Neural cell (in vitro differentiated cells): ENCODE measurements around the gene SLC28A3. TPM values are rescaled to one million over a fixed set of nuclear protein-coding genes. Genes with fewer than 3 reads are reported as not detected.

ENCODE experiments used
- H2AFZ ChIP-seq: fragments of 200-600, 300-800 bp; sonication (generic), shearing (Covaris generic); 2 replicates; pipeline ENCODE4 v1.6.0; 2014; ENCODE audit warnings: low read depth, mild to moderate bottlenecking, antibody characterized with exemption, low read length, moderate library complexity
- H3F3A ChIP-seq: fragments of 200-600 bp; shearing (Covaris generic); 2 replicates; pipeline ENCODE4 v1.6.1; 2016; ENCODE audit warnings: mild to moderate bottlenecking, moderate library complexity, mixed read lengths, antibody characterized with exemption, low read length; ENCODE audit not compliant: insufficient read depth, poor library complexity, severe bottlenecking
- H3K27ac ChIP-seq: fragments of 200-600, 300-800 bp; sonication (generic), shearing (Covaris generic); 2 replicates; pipeline ENCODE4 v1.5.1; 2014; ENCODE audit warnings: mild to moderate bottlenecking, low read length, moderate library complexity
- H3K27me3 ChIP-seq: fragments of 300-800, 200-600 bp; sonication (generic), shearing (Covaris generic); 2 replicates; pipeline ENCODE4 v1.6.0; 2014; ENCODE audit warnings: mild to moderate bottlenecking, low read depth, low read length, moderate library complexity; ENCODE audit not compliant: insufficient read depth
- H3K36me3 ChIP-seq: fragments of 300-800, 200-600 bp; sonication (generic), shearing (Covaris generic); 2 replicates; pipeline ENCODE4 v1.5.1; 2014; ENCODE audit warnings: mild to moderate bottlenecking, antibody characterized with exemption, low read length, moderate library complexity; ENCODE audit not compliant: insufficient read depth
- H3K4me2 ChIP-seq: fragments of 300-800, 200-600 bp; sonication (generic), shearing (Covaris generic); 2 replicates; pipeline ENCODE4 v1.6.0; 2014; ENCODE audit warnings: mild to moderate bottlenecking, low read length
- H3K4me3 ChIP-seq: fragments of 300-800, 200-600 bp; sonication (generic), shearing (Covaris generic); 2 replicates; pipeline ENCODE4 v1.5.1; 2014; ENCODE audit warnings: mild to moderate bottlenecking, low read length, moderate library complexity
- H3K79me2 ChIP-seq: fragments of 200-600 bp; shearing (Covaris generic); replicated peaks from 2 replicates; pipeline ENCODE4 v1.6.0; 2014; ENCODE audit warnings: mild to moderate bottlenecking, low read length, moderate library complexity; ENCODE audit not compliant: insufficient read depth
- H3K9ac ChIP-seq: fragments of 300-800, 200-600 bp; sonication (generic), shearing (Covaris generic); 2 replicates; pipeline ENCODE4 v1.6.1; 2016; ENCODE audit warnings: mild to moderate bottlenecking, low read length, mixed read lengths
- H3K9me2 ChIP-seq: fragments of 200-600 bp; shearing (Covaris generic); 2 replicates; pipeline ENCODE4 v1.6.1; 2016; ENCODE audit warnings: mild to moderate bottlenecking, low read length, mixed read lengths; ENCODE audit not compliant: insufficient read depth
- H3K9me3 ChIP-seq: fragments of 200-600, 300-800 bp; sonication (generic), shearing (Covaris generic); 2 replicates; pipeline ENCODE4 v1.6.1; 2016; ENCODE audit warnings: mild to moderate bottlenecking, mixed run types, low read length, moderate library complexity, mixed read lengths
- H4K20me1 ChIP-seq: fragments of 200-600 bp; shearing (Covaris generic); 2 replicates; pipeline ENCODE4 v1.6.1; 2016; ENCODE audit warnings: mild to moderate bottlenecking, mixed run types; ENCODE audit not compliant: insufficient read depth
- EP300 ChIP-seq: fragments of 450-650 bp; conservative IDR thresholded peaks from 2 replicates; pipeline ENCODE4 v1.6.1; 2014; ENCODE audit warnings: antibody characterized with exemption, mild to moderate bottlenecking, moderate library complexity; ENCODE audit not compliant: poor library complexity, severe bottlenecking
- EZH2 ChIP-seq: fragments of 200-600, 300-800 bp; shearing (Covaris generic), sonication (generic); IDR thresholded peaks from 2 replicates; pipeline ENCODE4 v1.6.1; 2014; ENCODE audit warnings: antibody characterized with exemption, low read length, borderline replicate concordance, mild to moderate bottlenecking; ENCODE audit not compliant: insufficient read depth, poor library complexity, severe bottlenecking
- MXI1 ChIP-seq: fragments of 450-650 bp; conservative IDR thresholded peaks from 2 replicates; pipeline ENCODE4 v1.6.1; 2014; ENCODE audit warnings: antibody characterized with exemption, mild to moderate bottlenecking; ENCODE audit not compliant: poor library complexity, severe bottlenecking
- POLR2AphosphoS5 ChIP-seq: IDR thresholded peaks from 2 replicates; pipeline ENCODE4 v1.6.1; 2012
- RAD21 ChIP-seq: fragments of 450-650 bp; conservative IDR thresholded peaks from 2 replicates; pipeline ENCODE4 v1.6.1; 2014; ENCODE audit warnings: antibody characterized with exemption, mild to moderate bottlenecking, moderate library complexity
- SMC3 ChIP-seq: fragments of 450-650 bp; conservative IDR thresholded peaks from 2 replicates; pipeline ENCODE4 v1.6.1; 2014; ENCODE audit warnings: antibody characterized with exemption, mild to moderate bottlenecking, moderate library complexity; ENCODE audit not compliant: poor library complexity
- TAF1 ChIP-seq: IDR thresholded peaks from 2 replicates; pipeline ENCODE4 v1.6.1; 2012; ENCODE audit warnings: low read depth
- polyA plus RNA-seq: library from polyadenylated mRNA; depleted of rRNA; stranded (reverse); fragments of >200 nt; gene quantifications from 2 replicates; pipeline ENCODE4 v1.2.3, GENCODE V29; 2014
- TF ChIP-seq, protein P1 (sequence below): fragments of 450-650 bp; IDR thresholded peaks from 2 replicates; pipeline ENCODE4 v1.5.1; 2014; ENCODE audit warnings: antibody characterized with exemption, mild to moderate bottlenecking, moderate library complexity; ENCODE audit not compliant: poor library complexity, severe bottlenecking
- TF ChIP-seq, protein P2 (sequence below): IDR thresholded peaks from 2 replicates; pipeline ENCODE4 v1.6.1; 2012; ENCODE audit warnings: borderline replicate concordance

Gene SLC28A3
- polyA plus RNA-seq, 1 donor from 2014 or later: not detected

DNA sequence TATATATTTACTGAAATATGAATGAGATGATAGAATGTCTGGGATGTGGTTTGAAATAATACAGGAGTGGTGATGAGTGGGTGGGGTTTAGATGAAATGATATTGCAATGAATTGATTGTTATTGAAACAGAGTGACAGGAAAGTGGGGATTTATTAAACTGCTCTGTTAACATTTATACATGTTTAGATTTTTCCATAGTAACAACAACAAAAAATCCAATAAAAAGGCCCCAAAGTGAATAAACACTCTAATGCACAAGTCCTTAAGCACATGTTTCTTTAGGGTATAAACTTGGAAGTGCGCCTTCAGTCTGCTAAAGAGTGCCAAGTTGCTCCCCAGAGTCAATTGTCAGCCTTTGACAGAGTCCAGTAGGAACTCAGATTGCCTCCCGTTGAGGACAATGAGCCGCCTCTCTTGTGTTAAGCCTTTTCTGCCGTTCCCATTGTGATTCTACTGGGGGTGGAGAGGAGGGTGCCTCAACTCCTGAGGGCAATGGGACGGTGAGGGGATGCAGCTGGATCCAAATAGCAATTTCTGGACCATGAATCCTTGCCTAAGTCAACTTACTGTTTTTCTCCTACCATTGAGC lies 112.3 kb downstream of the SLC28A3 start:
- Histone ChIP-seq H2AFZ (no peak overlapping the region), H3K27me3 (no peaks in the 10 kb centered on the region), H3K9me2 (no peaks in the 10 kb centered on the region), H4K20me1 (no peaks in the 10 kb centered on the region), H3K4me3 (no peak overlapping the region), H3K27ac (no peak overlapping the region), H3K4me2 (no peak overlapping the region), H3K9ac (no peak overlapping the region), H3K9me3 (no peaks in the 10 kb centered on the region), H3F3A (no peaks in the 10 kb centered on the region), H3K79me2 (no peaks in the 10 kb centered on the region), H3K36me3 (no peaks in the 10 kb centered on the region)
- TF ChIP-seq RAD21: no peak
- TF ChIP-seq TAF1: no peak
- TF ChIP-seq EP300: no peak
- TF ChIP-seq SMC3: no peak
- TF ChIP-seq, protein P1, sequence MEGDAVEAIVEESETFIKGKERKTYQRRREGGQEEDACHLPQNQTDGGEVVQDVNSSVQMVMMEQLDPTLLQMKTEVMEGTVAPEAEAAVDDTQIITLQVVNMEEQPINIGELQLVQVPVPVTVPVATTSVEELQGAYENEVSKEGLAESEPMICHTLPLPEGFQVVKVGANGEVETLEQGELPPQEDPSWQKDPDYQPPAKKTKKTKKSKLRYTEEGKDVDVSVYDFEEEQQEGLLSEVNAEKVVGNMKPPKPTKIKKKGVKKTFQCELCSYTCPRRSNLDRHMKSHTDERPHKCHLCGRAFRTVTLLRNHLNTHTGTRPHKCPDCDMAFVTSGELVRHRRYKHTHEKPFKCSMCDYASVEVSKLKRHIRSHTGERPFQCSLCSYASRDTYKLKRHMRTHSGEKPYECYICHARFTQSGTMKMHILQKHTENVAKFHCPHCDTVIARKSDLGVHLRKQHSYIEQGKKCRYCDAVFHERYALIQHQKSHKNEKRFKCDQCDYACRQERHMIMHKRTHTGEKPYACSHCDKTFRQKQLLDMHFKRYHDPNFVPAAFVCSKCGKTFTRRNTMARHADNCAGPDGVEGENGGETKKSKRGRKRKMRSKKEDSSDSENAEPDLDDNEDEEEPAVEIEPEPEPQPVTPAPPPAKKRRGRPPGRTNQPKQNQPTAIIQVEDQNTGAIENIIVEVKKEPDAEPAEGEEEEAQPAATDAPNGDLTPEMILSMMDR: no peak
- TF ChIP-seq POLR2AphosphoS5: no peak
- TF ChIP-seq MXI1: no peak
- TF ChIP-seq, protein P2, sequence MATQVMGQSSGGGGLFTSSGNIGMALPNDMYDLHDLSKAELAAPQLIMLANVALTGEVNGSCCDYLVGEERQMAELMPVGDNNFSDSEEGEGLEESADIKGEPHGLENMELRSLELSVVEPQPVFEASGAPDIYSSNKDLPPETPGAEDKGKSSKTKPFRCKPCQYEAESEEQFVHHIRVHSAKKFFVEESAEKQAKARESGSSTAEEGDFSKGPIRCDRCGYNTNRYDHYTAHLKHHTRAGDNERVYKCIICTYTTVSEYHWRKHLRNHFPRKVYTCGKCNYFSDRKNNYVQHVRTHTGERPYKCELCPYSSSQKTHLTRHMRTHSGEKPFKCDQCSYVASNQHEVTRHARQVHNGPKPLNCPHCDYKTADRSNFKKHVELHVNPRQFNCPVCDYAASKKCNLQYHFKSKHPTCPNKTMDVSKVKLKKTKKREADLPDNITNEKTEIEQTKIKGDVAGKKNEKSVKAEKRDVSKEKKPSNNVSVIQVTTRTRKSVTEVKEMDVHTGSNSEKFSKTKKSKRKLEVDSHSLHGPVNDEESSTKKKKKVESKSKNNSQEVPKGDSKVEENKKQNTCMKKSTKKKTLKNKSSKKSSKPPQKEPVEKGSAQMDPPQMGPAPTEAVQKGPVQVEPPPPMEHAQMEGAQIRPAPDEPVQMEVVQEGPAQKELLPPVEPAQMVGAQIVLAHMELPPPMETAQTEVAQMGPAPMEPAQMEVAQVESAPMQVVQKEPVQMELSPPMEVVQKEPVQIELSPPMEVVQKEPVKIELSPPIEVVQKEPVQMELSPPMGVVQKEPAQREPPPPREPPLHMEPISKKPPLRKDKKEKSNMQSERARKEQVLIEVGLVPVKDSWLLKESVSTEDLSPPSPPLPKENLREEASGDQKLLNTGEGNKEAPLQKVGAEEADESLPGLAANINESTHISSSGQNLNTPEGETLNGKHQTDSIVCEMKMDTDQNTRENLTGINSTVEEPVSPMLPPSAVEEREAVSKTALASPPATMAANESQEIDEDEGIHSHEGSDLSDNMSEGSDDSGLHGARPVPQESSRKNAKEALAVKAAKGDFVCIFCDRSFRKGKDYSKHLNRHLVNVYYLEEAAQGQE: no peak
- TF ChIP-seq EZH2: no peak

DNA sequence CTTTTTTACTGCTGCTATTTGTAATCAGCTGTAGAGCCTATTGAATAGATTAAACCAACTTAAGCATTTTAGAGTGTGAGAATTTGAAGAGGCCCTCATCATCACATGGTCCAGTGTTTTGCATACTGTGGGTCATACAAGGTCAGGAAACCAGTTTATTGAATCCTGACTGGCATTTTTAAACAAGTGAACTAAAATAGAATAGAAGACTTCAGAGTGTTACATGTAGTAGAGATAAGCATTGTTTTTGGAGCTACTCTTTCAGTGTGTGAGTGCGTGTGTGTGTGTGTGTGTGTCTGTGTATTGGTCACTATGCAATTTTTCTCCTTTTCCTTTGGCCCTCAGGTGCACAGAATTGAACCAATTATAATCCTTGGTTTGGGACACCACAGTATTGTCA lies 114.4 kb downstream of the SLC28A3 start:
- Histone ChIP-seq H2AFZ (no peak overlapping the region), H3K36me3 (no peaks in the 10 kb centered on the region), H3F3A (no peaks in the 10 kb centered on the region), H3K9me2 (no peaks in the 10 kb centered on the region), H3K27me3 (no peaks in the 10 kb centered on the region), H3K79me2 (no peaks in the 10 kb centered on the region), H3K27ac (no peak overlapping the region), H3K4me2 (no peak overlapping the region), H4K20me1 (no peaks in the 10 kb centered on the region), H3K9ac (no peak overlapping the region), H3K9me3 (no peaks in the 10 kb centered on the region), H3K4me3 (no peak overlapping the region)
- TF ChIP-seq EP300: no peak
- TF ChIP-seq, protein P2: no peak
- TF ChIP-seq, protein P1: no peak
- no peak for TF ChIP-seq TAF1
- TF ChIP-seq SMC3: no peak
- no peak for TF ChIP-seq POLR2AphosphoS5
- TF ChIP-seq RAD21: no peak
- TF ChIP-seq EZH2: no peak
- no peak for TF ChIP-seq MXI1
